ENCODE data around the gene MRFAP1. TPM values are rescaled to one million over a fixed set of nuclear protein-coding genes. Genes with fewer than 3 reads are reported as not detected.

MRFAP1 gene
- total RNA-seq, 1 donor, result 142 TPM

DNA sequence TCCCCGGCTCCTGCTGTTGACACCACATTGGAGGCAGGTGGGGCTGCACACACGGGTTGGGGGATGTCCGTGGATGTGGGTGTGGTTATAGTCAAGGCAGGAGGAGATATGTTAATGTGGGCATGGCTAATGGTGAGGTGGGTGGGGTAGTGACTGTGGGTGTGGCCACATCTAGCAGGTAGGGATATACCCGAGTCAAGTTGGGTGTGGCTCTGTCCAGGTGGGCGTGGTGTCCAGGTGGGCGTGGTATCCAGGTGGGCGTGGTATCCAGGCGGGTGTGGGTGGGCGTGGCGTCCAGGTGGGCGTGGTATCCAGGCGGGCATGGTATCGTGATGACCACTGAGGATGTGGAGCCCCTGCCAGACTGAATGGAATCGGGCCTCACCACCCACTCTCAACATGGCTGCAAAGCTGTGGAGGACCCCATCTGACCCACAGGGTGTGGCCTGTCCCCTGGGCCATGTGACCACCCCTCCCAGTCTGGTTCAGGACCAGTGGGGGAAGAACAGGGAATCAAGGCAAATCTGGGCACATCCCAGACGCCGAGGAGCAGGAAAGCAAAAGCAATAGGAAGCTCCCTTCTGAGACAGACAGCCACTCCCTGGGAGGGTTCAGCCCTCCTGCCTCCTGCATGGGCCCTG, 44.5 kb upstream of the MRFAP1 start:
- TF ChIP-seq, protein P1, sequence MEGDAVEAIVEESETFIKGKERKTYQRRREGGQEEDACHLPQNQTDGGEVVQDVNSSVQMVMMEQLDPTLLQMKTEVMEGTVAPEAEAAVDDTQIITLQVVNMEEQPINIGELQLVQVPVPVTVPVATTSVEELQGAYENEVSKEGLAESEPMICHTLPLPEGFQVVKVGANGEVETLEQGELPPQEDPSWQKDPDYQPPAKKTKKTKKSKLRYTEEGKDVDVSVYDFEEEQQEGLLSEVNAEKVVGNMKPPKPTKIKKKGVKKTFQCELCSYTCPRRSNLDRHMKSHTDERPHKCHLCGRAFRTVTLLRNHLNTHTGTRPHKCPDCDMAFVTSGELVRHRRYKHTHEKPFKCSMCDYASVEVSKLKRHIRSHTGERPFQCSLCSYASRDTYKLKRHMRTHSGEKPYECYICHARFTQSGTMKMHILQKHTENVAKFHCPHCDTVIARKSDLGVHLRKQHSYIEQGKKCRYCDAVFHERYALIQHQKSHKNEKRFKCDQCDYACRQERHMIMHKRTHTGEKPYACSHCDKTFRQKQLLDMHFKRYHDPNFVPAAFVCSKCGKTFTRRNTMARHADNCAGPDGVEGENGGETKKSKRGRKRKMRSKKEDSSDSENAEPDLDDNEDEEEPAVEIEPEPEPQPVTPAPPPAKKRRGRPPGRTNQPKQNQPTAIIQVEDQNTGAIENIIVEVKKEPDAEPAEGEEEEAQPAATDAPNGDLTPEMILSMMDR (IDR thresholded peaks at IDR 0.05; ENCODE audit: insufficient read depth, low read length), result no peak
- no peak for DNase-seq (ENCODE audit: low read depth)
- no peak overlapping the region for H3K4me3 ChIP-seq (ENCODE audit: low read depth, low read length)

DNA sequence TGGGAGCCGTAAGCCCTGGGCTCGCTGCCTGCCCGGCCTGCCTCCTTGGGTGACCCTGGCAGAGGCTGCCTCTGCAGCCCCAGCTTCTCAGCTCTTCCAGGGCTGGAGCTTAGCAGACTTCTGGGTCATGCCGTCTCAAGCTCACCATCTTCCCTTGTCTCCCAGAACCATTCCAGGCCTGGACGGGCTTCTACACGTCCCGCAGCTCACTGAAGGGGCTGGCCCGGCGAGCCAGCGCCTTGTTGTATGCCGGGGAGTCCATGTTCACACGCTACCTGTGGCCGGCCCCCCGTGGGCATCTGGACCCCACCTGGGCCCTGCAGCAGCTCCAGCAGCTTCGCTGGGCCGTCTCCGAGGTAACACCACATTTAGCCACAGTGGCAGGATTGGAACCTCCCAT, 43.5 kb upstream of the MRFAP1 start:
- TF ChIP-seq, protein P1 (IDR thresholded peaks at IDR 0.05; ENCODE audit: insufficient read depth, low read length), result no peak
- no peak overlapping the region for H3K4me3 ChIP-seq (ENCODE audit: low read depth, low read length)
- DNase-seq (ENCODE audit: low read depth), result no peak

DNA sequence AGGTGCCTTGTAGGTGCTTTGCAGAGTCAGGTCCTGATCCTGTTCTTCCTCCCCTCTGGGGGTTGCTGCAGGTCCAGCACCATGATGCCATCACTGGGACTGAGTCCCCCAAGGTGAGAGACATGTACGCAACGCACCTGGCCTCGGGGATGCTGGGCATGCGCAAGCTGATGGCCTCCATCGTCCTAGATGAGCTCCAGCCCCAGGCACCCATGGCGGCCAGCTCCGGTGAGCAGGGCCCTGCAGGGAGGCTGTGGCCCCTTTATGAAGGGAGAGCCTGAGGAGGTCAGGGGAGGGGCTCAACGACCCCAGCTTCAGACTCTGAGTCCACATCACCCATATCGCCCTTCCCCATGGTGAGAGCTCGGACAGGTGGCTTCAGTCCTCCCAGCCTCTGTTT, 42.4 kb upstream of the MRFAP1 start:
- no peak overlapping the region for H3K4me3 ChIP-seq (ENCODE audit: low read depth, low read length)
- no peak for DNase-seq (ENCODE audit: low read depth)
- TF ChIP-seq, protein P1 (IDR thresholded peaks at IDR 0.05; ENCODE audit: insufficient read depth, low read length), result no peak

DNA sequence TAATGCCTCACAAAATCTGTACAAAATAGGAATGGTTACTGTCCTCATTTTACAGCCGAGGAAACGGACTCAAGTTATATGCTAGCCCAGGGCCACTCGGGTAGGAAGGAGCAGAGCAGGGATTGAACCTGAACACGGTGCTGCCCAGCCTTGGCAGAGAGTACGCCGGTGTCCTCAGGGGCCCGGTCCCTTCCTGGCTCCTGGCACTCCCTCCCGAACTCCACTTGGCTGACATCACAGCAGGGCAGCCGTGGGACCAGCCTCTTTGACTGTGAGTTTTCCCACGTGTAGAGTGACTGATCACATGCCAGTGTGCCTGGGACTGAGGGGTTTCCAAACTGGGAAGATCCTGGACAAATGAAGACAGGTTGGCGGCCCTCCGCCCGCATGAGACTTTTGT, 41.8 kb upstream of the MRFAP1 start:
- DNase-seq (ENCODE audit: low read depth), result no peak
- TF ChIP-seq, protein P1 (IDR thresholded peaks at IDR 0.05; ENCODE audit: insufficient read depth, low read length), result no peak
- no peak overlapping the region for H3K4me3 ChIP-seq (ENCODE audit: low read depth, low read length)

DNA sequence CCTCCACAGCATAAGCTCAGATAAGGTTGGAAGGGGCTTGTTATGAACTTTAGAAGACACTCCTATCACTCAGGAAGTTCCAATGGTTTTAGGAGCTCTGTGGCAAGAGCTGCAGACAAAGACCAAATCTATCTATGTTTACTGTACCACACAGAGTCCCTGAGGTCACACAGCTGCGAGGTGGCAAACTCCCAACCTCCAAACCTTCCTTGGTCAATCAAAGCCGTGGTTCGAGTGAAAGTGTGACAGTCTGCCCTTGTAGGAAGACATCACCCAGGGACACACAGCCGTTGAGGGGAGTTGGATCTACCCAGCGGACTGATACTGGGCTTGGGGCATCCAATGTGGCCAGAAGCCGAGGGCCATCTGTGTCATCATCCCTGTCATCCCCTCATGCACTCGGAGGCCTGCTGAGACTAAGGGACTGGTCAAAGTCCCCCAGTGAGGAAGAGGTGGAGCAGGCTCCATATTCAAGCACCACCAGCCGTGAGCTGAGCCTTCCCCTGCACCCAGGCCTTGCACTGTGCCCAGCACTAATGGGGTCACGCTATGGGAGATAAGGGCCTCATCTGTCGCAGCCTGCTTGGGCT, 38.7 kb upstream of the MRFAP1 start:
- no peak for DNase-seq (ENCODE audit: low read depth)
- TF ChIP-seq, protein P1 (IDR thresholded peaks at IDR 0.05; ENCODE audit: insufficient read depth, low read length), result no peak
- no peak overlapping the region for H3K4me3 ChIP-seq (ENCODE audit: low read depth, low read length)

DNA sequence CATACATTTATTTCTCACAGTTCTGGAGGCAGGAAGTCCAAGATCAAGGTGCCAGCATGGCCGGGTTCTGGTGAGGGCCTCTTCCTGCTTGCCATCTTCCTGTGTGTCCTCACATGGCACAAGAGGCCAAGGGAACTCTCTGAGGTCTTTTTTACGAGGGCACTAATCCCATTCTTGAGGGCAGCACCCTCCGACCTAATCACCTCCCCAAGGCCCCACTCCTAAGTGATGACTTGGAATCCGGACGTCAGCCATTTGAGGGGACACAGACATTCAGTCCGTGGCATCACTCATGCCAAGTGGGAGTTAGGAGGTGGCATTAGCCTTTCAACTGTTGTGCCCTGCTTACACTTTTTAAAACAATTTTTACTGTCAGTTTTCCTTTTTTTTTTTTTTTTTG, 38.2 kb upstream of the MRFAP1 start:
- H3K4me3 ChIP-seq (ENCODE audit: low read depth, low read length), result no peak overlapping the region
- TF ChIP-seq, protein P1 (IDR thresholded peaks at IDR 0.05; ENCODE audit: insufficient read depth, low read length), result no peak
- no peak for DNase-seq (ENCODE audit: low read depth)

DNA sequence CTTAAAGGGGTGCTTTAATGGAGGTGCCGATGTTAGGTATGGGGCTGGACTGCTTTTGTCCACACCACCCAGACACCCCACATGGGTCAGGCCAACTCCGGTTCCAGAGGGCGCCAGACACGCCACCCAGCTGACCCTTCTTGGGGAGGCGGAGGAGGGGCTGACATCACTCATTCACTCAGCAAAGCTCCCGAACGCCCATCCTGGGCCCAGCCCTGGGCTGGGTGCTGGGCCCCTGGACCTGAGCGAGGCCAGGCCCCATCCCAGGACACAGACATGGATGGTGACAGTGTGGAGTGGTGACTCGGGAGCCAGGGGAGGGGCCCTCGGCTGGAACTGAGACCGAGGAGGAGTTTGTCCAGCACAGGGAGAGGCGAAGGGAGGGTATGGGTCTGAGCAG, 37.4 kb upstream of the MRFAP1 start:
- TF ChIP-seq, protein P1 (IDR thresholded peaks at IDR 0.05; ENCODE audit: insufficient read depth, low read length), result no peak
- no peak for DNase-seq (ENCODE audit: low read depth)
- H3K4me3 ChIP-seq (ENCODE audit: low read depth, low read length), result no peak overlapping the region
